Esophagus (tissue), 2 donors: ENCODE data around the gene CLIC1. TPM values are rescaled to one million over a fixed set of nuclear protein-coding genes. Genes with fewer than 3 reads are reported as not detected.
"Not testable (repeated sequence)": the region's sequence is repeated elsewhere in the genome, so short reads cannot be mapped to it uniquely, and the experiment has no call there.

Experiments
- H3K27ac ChIP-seq, 2 donors: one replicate each; pipeline ENCODE4 v1.5.1; 2013; ENCODE audit warnings: low read depth in 2 of 2, mild to moderate bottlenecking in 2 of 2, inconsistent platforms in 1 of 2, low read length in 1 of 2, moderate library complexity in 1 of 2
- H3K27me3 ChIP-seq, 2 donors: one replicate each; pipeline ENCODE4 v1.6.1; 2013; ENCODE audit warnings: low read length in 2 of 2, control low read depth in 1 of 2, mild to moderate bottlenecking in 1 of 2; ENCODE audit not compliant: insufficient read depth in 2 of 2, control insufficient read depth in 1 of 2
- H3K36me3 ChIP-seq, 2 donors: one replicate each; pipeline ENCODE4 v1.6.1; 2013; ENCODE audit warnings: low read length in 1 of 2; ENCODE audit not compliant: control insufficient read depth in 2 of 2, insufficient read depth in 2 of 2
- H3K4me1 ChIP-seq, 2 donors: one replicate each; pipeline ENCODE4 v1.6.1; 2013; ENCODE audit warnings: low read length in 1 of 2; ENCODE audit not compliant: control insufficient read depth in 2 of 2, insufficient read depth in 2 of 2
- H3K4me3 ChIP-seq, 2 donors: one replicate each; pipeline ENCODE4 v1.5.1; 2013; ENCODE audit warnings: low read length in 2 of 2, mild to moderate bottlenecking in 2 of 2, low read depth in 1 of 2, moderate library complexity in 1 of 2
- H3K9me3 ChIP-seq, 2 donors: one replicate each; pipeline ENCODE4 v1.6.1; 2013; ENCODE audit warnings: mild to moderate bottlenecking in 2 of 2, low read depth in 1 of 2, low read length in 1 of 2, moderate library complexity in 1 of 2; ENCODE audit not compliant: control insufficient read depth in 2 of 2, insufficient read depth in 1 of 2
- WGBS, 2 donors: extraction: QIAGEN DNeasy Blood & Tissue Kit; methylation state at CpG; one replicate each; pipeline ENCODE4 v1.1.7; 2013; 5-methylcytosine and 5-hydroxymethylcytosine counted together
- polyA plus RNA-seq, 2 donors: library from polyadenylated mRNA; stranded (reverse); fragments of 200-250 nt; gene quantifications; one replicate each; pipeline ENCODE4 v1.2.3, GENCODE V29; 2013
- donor health status: healthy with polysubstance abuse.
- donor health status: Bipolar disorder and iron deficiency.

Gene CLIC1
- polyA plus RNA-seq, 2 donors = 258 to 412 TPM

DNA sequence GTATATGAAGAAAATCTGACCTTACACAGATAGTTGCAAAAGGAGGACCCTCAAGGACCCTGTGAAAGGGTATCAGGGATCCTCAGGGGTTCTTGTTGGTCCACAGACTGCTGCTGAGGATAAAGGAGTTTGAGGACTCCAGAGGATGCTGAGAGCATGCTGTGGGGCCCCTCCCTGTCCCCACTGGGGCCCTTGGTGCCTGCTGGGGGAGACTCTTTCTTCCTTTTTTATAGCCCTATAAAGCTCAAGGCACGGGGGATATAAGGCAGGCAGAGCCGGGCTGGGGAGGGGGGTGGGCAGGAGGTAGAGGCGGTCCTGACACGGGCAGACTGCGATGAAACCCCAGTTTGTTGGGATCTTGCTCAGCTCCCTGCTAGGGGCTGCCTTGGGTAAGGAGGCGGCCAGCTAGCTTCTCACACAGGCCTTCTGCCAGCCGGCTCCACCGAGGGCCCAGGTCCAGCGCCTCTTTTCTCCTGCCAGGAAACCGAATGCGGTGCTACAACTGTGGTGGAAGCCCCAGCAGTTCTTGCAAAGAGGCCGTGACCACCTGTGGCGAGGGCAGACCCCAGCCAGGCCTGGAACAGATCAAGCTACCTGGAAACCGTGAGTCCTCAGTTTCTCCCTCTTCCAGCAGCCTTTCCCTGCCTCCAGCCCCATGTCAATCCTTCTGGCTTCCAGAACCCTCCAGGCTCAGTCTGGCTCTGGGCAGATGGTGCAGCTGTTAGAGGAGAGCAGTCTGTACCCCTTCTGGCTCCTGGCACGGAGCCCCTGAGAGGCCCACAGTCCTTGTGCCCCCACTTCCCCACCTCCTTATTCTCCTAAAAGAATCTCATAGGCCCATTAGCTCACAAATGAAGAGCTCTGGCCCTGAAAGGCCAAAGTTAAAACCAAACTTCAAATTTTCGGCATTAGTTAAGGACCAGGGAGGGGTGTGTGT, 21.0 kb downstream of the CLIC1 start, which contains the start of gene LY6G6D:
LY6G6D (plus strand) TSS at position 327 of the 937 bp plus-strand sequence; CDS start at position 335, 8 bp downstream.
- no peak within 1 kb of the TSS for H3K4me3 ChIP-seq
- H3K27ac ChIP-seq = peak within 1 kb of the TSS; percentile 8 to 59
- H3K9me3 ChIP-seq = no peaks in the 10 kb centered on the region
- H3K4me1 ChIP-seq = peaks cover 0 to 44% of the 10 kb centered on the region in 2 donors
- no peaks in the 10 kb centered on the region for H3K27me3 ChIP-seq
- WGBS, 2 donors = 54 to 60% methylated on average over 15 to 16 of the region's 16 CpGs
- no peaks in the 10 kb centered on the region for H3K36me3 ChIP-seq

DNA sequence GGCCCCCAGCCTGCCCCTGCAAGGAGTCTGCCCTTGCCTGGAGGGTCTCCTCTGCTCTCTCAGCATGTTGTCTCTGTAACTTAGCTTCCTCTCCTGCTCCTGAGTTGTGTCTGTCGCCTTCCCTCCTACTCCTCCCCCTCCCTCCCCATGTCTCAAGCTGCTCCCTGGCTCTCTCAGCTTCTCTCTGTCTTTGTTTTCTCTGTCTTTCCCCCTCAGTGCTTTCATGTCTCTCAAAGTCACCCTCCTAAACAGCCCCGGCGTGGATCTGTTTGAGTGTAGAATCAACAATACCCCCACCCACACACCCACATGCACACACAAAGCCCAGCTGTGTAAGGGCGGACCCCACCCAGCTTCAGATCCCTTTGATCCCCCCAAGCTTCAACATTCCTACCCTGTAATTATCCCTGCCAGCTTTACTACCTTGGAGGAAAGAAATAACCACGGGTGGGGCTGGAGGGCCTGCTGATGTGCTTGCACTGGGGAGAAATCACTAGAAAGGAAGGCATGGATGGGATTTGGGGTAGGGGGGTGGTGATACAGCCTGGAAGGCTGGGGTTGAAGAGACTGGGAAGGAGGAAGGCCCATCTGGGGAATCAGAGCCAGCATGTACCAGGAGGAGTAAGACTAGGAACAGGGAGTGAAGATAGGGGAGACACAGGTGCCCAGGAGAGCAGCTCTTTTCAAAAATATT, 22.2 kb downstream of the CLIC1 start:
- WGBS, 2 donors = 29 to 33% methylated on average over 5 of the region's 5 CpGs
- Histone ChIP-seq H3K27ac (peak overlapping the region; percentile 8 to 59), H3K4me1 (peaks cover 0 to 38% of the 10 kb centered on the region in 2 donors), H3K4me3 (no peak overlapping the region), H3K9me3 (no peaks in the 10 kb centered on the region), H3K36me3 (no peaks in the 10 kb centered on the region), H3K27me3 (no peaks in the 10 kb centered on the region)

DNA sequence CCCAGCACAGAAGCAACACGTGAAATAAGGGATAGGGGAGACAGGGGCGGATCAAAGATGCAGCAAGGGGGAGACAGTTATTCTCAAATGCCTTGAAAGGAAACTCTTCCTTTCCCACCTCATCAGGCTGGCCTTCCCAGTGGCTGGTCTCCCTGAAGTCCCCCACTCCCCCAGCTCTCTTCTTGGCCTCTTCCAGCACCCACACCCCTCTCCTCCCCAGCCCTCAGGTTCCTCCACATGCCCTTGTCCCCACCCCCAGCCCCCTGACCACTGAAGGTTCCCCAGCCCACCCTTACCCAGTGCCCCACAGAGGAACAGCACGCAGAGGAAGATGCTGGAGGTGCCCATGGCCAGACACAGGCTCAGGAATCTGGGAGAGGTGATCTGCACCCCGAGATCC, 22.9 kb downstream of the CLIC1 start:
- no peak overlapping the region for H3K4me3 ChIP-seq
- whole genome bisulfite sequencing, 2 donors = 66 to 75% methylated on average over 4 of the region's 4 CpGs
- H3K36me3 ChIP-seq = no peaks in the 10 kb centered on the region
- H3K4me1 ChIP-seq = peaks cover 0 to 31% of the 10 kb centered on the region in 2 donors
- H3K27me3 ChIP-seq = no peaks in the 10 kb centered on the region
- peak overlapping the region in 1 of 2 donors; percentile 59 for H3K27ac ChIP-seq
- H3K9me3 ChIP-seq = no peaks in the 10 kb centered on the region

DNA sequence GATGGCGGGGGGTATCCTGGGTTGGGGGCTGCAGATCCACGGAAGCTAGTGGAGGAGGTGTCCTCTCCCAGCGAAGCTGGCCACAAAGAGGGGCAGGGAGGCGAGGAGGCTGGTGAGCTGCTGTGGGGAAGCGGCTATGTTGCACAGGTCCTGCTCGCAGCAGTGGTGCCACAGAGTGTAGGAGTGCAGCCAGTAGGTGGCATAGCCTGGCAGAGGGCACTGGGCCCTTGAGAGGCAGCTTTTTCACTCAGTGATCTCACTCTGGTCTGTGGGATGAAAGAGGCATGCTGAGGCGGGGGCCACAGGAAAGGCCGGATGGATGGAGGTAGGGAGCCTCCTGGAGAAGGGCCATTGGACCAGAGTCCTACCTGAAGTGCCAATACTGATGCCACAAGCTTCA, 24.0 kb downstream of the CLIC1 start:
- H3K9me3 ChIP-seq = no peaks in the 10 kb centered on the region

DNA sequence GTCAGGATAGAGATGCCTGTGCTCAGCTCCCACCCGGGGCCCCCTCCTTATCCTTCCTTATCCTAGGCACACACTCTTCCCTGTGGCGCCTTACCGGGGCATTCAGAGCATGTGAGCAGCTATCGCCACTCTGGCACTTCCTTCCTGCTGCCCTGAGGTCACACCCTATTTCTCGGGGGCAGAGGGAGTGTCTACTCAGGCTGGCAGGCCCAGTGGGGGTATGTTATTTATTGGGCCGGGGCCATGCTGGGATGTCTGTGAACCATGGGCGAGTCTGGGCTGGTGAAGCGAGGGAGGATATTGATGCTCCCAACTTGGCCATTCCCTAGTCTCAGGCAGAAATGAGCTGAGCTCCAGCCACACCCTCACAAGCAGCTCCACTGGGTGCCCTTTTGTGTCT, 25.1 kb downstream of the CLIC1 start:
- H3K27ac ChIP-seq = peak overlapping the region; percentile 80 to 86
- H3K4me3 ChIP-seq = no peak overlapping the region
- 35 to 46% methylated on average over 8 of the region's 8 CpGs for WGBS, 2 donors
- H3K4me1 ChIP-seq = peaks cover 0 to 23% of the 10 kb centered on the region in 2 donors
- H3K36me3 ChIP-seq = no peaks in the 10 kb centered on the region
- no peaks in the 10 kb centered on the region for H3K27me3 ChIP-seq
- no peaks in the 10 kb centered on the region for H3K9me3 ChIP-seq

More for the DNA sequence above, 24.0 kb downstream of the CLIC1 start:
- H3K4me1 ChIP-seq = peaks cover 0 to 24% of the 10 kb centered on the region in 2 donors
- no peaks in the 10 kb centered on the region for H3K36me3 ChIP-seq
- H3K27ac ChIP-seq = peak overlapping the region; percentile 80 to 86
- WGBS, 2 donors = 62 to 64% methylated on average over 8 of the region's 8 CpGs
- H3K4me3 ChIP-seq = no peak overlapping the region
- no peaks in the 10 kb centered on the region for H3K27me3 ChIP-seq

DNA sequence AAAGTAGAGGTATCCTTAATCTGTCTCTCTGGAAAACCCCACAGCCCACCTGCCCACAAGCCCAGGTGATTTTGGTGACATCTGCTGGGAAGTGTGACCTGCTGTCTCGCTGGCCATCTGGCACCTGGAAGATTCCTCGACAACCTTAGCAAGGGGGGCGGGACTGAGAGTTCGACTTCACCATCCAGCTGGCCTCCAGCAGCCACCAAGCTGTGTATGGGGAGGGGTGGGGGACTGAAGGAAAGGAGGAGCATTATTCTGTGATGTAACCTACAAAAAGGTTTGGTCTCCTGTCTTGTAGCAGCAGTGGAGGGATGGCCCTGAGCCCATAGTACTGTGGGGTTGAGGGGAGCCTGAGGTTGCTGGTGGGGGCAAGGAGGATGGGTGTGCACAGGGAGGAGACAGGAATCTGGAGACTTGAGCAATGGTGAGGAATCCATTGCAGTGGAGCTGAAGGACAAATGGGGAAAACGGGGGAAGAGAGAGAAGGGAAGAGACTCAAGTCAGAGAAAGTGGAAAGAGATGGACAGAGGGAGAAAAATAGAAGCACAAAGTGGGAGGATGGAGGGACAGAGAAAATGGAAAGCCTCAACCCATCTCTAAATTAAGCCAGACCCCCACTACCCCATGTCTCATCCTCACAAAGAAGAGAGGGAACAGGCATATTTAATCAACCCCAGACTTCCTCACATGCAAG, 25.7 kb downstream of the CLIC1 start:
- Histone ChIP-seq H3K36me3 (no peaks in the 10 kb centered on the region), H3K4me3 (no peak overlapping the region), H3K27ac (peak overlapping the region; percentile 57 to 86), H3K27me3 (no peaks in the 10 kb centered on the region), H3K4me1 (peaks cover 0 to 23% of the 10 kb centered on the region in 2 donors), H3K9me3 (no peaks in the 10 kb centered on the region)
- 54 to 69% methylated on average over 5 of the region's 5 CpGs for WGBS, 2 donors

DNA sequence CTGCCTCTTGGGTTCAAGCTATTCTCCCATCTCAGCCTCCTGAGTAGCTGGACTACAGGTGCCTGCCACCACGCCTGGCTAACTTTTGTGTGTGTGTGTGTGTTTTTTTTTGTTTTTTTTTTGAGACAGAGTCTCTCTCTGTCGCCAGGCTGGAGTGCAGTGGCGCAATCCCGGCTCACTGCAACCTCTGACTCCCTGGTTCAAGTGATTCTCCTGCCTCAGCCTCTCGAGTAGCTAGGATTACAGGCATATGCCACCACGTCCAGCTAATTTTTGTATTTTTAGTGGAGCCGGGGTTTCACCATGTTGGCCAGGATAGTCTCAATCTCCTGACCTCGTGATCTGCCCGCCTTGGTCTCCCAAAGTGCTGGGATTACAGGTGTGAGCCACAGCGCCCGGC, 27.2 kb downstream of the CLIC1 start:
- H3K36me3 ChIP-seq, H3K9me3 ChIP-seq, H3K27me3 ChIP-seq, H3K27ac ChIP-seq, H3K4me3 ChIP-seq: not testable (repeated sequence)
- WGBS, 2 donors = 91 to 93% methylated on average over 11 of the region's 11 CpGs
- H3K4me1 ChIP-seq = peaks cover 0 to 17% of the 10 kb centered on the region in 2 donors

DNA sequence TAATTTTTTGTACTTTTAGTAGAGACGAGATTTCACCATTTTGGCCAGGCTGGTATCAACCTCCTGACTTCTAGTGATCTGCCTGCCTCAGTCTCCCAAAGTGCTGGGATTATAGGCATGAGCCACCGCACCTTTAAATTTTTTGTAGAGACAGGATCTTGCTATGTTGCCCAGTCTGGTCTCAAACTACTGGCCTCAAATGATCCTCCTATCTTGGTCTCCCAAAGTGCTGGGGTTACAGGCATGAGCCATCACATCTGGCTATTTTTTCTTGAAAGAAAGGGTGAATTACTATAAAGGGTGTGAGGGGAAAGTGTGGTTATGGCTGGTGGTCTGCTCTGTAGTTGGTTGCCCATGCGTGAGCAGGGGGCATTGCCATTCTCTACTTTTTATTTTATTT, 28.1 kb downstream of the CLIC1 start:
- no peaks in the 10 kb centered on the region for H3K9me3 ChIP-seq
- H3K27ac ChIP-seq = no peak overlapping the region
- WGBS, 2 donors = 94 to 97% methylated on average over 3 of the region's 3 CpGs
- no peak overlapping the region for H3K4me3 ChIP-seq
- H3K36me3 ChIP-seq = no peaks in the 10 kb centered on the region
- no peaks in the 10 kb centered on the region for H3K27me3 ChIP-seq
- peaks cover 0 to 11% of the 10 kb centered on the region in 2 donors for H3K4me1 ChIP-seq

DNA sequence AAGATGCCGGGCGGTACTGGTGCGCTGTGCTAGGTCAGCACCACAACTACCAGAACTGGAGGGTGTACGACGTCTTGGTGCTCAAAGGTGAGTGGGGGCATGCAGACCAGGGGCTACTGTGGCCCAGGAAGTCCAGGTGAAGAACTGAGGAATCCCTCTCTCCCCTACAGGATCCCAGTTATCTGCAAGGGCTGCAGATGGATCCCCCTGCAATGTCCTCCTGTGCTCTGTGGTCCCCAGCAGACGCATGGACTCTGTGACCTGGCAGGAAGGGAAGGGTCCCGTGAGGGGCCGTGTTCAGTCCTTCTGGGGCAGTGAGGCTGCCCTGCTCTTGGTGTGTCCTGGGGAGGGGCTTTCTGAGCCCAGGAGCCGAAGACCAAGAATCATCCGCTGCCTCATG, 28.6 kb downstream of the CLIC1 start:
- Histone ChIP-seq H3K4me3 (no peak overlapping the region), H3K27me3 (no peaks in the 10 kb centered on the region), H3K4me1 (peaks cover 0 to 10% of the 10 kb centered on the region in 2 donors), H3K36me3 (no peaks in the 10 kb centered on the region), H3K9me3 (no peaks in the 10 kb centered on the region), H3K27ac (no peak overlapping the region)
- 89 to 93% methylated on average over 10 of the region's 10 CpGs for WGBS, 2 donors
